Activated CD4-positive, alpha-beta memory T cell treated with anti-CD3 and anti-CD28 coated beads, Interleukin-2, amount 10 ng/mL, durations not matched to agents 7 days and 5 days (primary cell): ENCODE data around the gene VWA5B1. TPM values are rescaled to one million over a fixed set of nuclear protein-coding genes. Genes with fewer than 3 reads are reported as not detected.

Experiments used
- CTCF ChIA-PET: fragments of 350-600 bp; sonication (Branson Sonifier 250); formaldehyde crosslinking; loops from one replicate; lab custom pipeline; 2021; ENCODE audit warnings: antibody characterized with exemption, inconsistent platforms; lab: Charles Lee
- POLR2A ChIA-PET: fragments of 350-600 bp; sonication (Branson Sonifier 250); formaldehyde crosslinking; loops from one replicate; lab custom pipeline; 2021; ENCODE audit warnings: antibody characterized with exemption; lab: Charles Lee
- DNase-seq: peaks from one replicate; pipeline ENCODE4 v3.0.0-alpha.2; 2020
- H3K27ac Mint-ChIP-seq: one replicate; pipeline ENCODE4 v1.8.0; 2021; ENCODE audit warnings: mild to moderate bottlenecking, mixed read lengths
- H3K27me3 Mint-ChIP-seq: one replicate; pipeline ENCODE4 v1.8.0; 2021; ENCODE audit warnings: mixed read lengths
- H3K36me3 Mint-ChIP-seq: one replicate; pipeline ENCODE4 v1.8.0; 2021; ENCODE audit warnings: low read depth, mixed read lengths
- H3K4me1 Mint-ChIP-seq: one replicate; pipeline ENCODE4 v1.8.0; 2021; ENCODE audit warnings: mixed read lengths
- H3K4me3 Mint-ChIP-seq: one replicate; pipeline ENCODE4 v1.8.0; 2021; ENCODE audit warnings: mild to moderate bottlenecking, mixed read lengths
- H3K9me3 Mint-ChIP-seq: one replicate; pipeline ENCODE4 v1.8.0; 2021; ENCODE audit warnings: mixed read lengths
- total RNA-seq, 2 experiments: library from RNA; stranded (reverse); gene quantifications; one replicate each; pipeline ENCODE4 v1.2.3, GENCODE V29; 2021

The VWA5B1 gene
- total RNA-seq, 2 experiments from 2014 or later, result not detected

DNA sequence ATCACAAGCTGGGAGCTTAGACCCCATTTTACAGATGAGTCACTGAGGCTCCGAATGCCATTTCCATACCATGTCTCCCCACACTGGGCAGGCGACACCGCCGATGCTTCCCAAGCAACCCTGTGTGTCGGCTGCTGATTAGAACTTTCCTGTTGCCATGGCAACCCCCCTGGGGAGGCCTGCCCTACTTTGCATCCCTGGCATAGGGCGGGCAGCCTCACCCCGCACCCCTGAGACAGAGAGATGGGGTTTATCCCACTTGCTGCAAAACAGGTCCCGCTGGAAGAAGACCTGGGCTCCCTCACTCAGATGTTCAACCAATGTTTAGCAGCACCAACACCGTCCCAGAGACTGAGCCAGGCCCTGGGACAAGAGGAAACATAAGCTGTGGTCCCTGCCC, 113.8 kb downstream of the VWA5B1 start:
- no peaks in the 10 kb centered on the region for H3K4me1 Mint-ChIP-seq
- no peaks in the 10 kb centered on the region for H3K36me3 Mint-ChIP-seq
- H3K27ac Mint-ChIP-seq, result no peak overlapping the region
- ChIA-PET CTCF (interaction anchor here (1.1 to 1.6 kb wide), 2 partner anchors 10 to 89 kb away, joined by 3 read pairs; no protein-coding TSS in a partner anchor), POLR2A (no interaction called here)
- DNase-seq, result no peak
- peaks cover 51% of the 10 kb centered on the region for H3K27me3 Mint-ChIP-seq
- no peaks in the 10 kb centered on the region for H3K9me3 Mint-ChIP-seq
- no peak overlapping the region for H3K4me3 Mint-ChIP-seq

Other genes starting within 250 kb of the VWA5B1 start
- gene PLA2G5, start 220.7 kb upstream of the VWA5B1 start, total RNA-seq, result not detected
- not detected for gene PLA2G2D, start 171.3 kb upstream of the VWA5B1 start, total RNA-seq
- gene PLA2G2F, start 151.6 kb upstream of the VWA5B1 start, total RNA-seq, result not detected
- gene UBXN10, start 104.8 kb upstream of the VWA5B1 start, total RNA-seq, result 1 to 10 TPM; 1.5 to 1.7 TPM
- under 1 TPM; 0.18 to 0.40 TPM for gene PLA2G2C, start 104.4 kb upstream of the VWA5B1 start, total RNA-seq
- under 1 TPM; 0.63 to 0.88 TPM for gene CAMK2N1, start 195.3 kb downstream of the VWA5B1 start, total RNA-seq
- gene MUL1, start 217.3 kb downstream of the VWA5B1 start, total RNA-seq, result 10 to 100 TPM; 21.0 to 21.8 TPM